PC-9 (cell line): ENCODE results near the gene MCFD2. TPM values are rescaled to one million over a fixed set of nuclear protein-coding genes. Genes with fewer than 3 reads are reported as not detected.

ENCODE experiments used
- Bru-seq: library from RNA; stranded (reverse); fragments of 400-500 nt; gene quantifications from one replicate; lab custom pipeline; 2021; lab: Mats Ljungman, UMichigan
- BruChase-seq, 2 experiments: library from RNA; stranded (reverse); fragments of 400-500 nt; gene quantifications; one replicate each; lab custom pipeline; 2021; lab: Mats Ljungman, UMichigan
- BruUV-seq: library from RNA; stranded (reverse); fragments of 400-500 nt; replicated peaks from 2 replicates; lab custom pipeline; 2021; lab: Mats Ljungman, UMichigan
- CTCF ChIA-PET: fragments of 300-600 bp; sonication (Branson Sonifier 250); formaldehyde crosslinking; loops from one replicate; lab custom pipeline; 2022; ENCODE audit warnings: antibody characterized with exemption; lab: Charles Lee
- POLR2A ChIA-PET: fragments of 300-600 bp; sonication (Branson Sonifier 250); formaldehyde crosslinking; loops from one replicate; lab custom pipeline; 2022; ENCODE audit warnings: antibody characterized with exemption; ENCODE audit not compliant: unreplicated experiment; lab: Charles Lee
- DNase-seq, 2 experiments: peaks; one replicate each; pipeline versions ENCODE4 v3.0.0 to v3.0.0-alpha.2; 2015 to 2022; ENCODE audit warnings: mixed read lengths in 1 of 2
- H2AFZ ChIP-seq: fragments of 200-600 bp; sonication (generic); 2 replicates; pipeline ENCODE4 v1.8.1; 2017; ENCODE audit warnings: antibody characterized with exemption
- H3F3A ChIP-seq: fragments of 200-600 bp; sonication (generic); 2 replicates; pipeline ENCODE4 v1.8.1; 2017; ENCODE audit warnings: antibody characterized with exemption, mild to moderate bottlenecking, low read depth; ENCODE audit not compliant: insufficient read depth
- H3K27ac ChIP-seq: fragments of 200-600 bp; sonication (generic); 2 replicates; pipeline ENCODE4 v1.6.1; 2016; ENCODE audit warnings: mixed run types
- H3K27me3 ChIP-seq: fragments of 200-600 bp; sonication (generic); 2 replicates; pipeline ENCODE4 v1.6.1; 2016; ENCODE audit warnings: low read depth, mixed run types; ENCODE audit not compliant: insufficient read depth
- H3K36me3 ChIP-seq: fragments of 200-600 bp; sonication (generic); 2 replicates; pipeline ENCODE4 v1.6.1; 2016; ENCODE audit warnings: low read depth, mixed run types
- H3K4me1 ChIP-seq: fragments of 200-600 bp; sonication (generic); replicated peaks from 2 replicates; pipeline ENCODE4 v1.6.1; 2016; ENCODE audit warnings: mixed run types; ENCODE audit not compliant: insufficient read depth
- H3K4me2 ChIP-seq: fragments of 200-600 bp; sonication (generic); 2 replicates; pipeline ENCODE4 v1.6.1; 2017; ENCODE audit warnings: mixed run types
- H3K4me3 ChIP-seq: fragments of 200-600 bp; sonication (generic); 2 replicates; pipeline ENCODE4 v1.6.1; 2016; ENCODE audit warnings: mixed run types
- H3K79me2 ChIP-seq: fragments of 200-600 bp; sonication (generic); 2 replicates; pipeline ENCODE4 v1.6.1; 2017; ENCODE audit warnings: low read depth, mixed run types
- H3K9me2 ChIP-seq: fragments of 200-600 bp; sonication (generic); 2 replicates; pipeline ENCODE4 v1.8.1; 2017; ENCODE audit warnings: mild to moderate bottlenecking; ENCODE audit not compliant: insufficient read depth
- H3K9me3 ChIP-seq: fragments of 200-600 bp; sonication (generic); 2 replicates; pipeline ENCODE4 v1.8.1; 2016; ENCODE audit warnings: low read depth; ENCODE audit not compliant: insufficient read depth
- H4K20me1 ChIP-seq: fragments of 200-600 bp; sonication (generic); 2 replicates; pipeline ENCODE4 v1.8.1; 2017; ENCODE audit not compliant: insufficient read depth
- CTCF ChIP-seq: fragments of 200-600 bp; sonication (generic); conservative IDR thresholded peaks from 2 replicates; pipeline ENCODE4 v1.6.1; 2017; ENCODE audit warnings: mixed run types, antibody characterized with exemption, mild to moderate bottlenecking, moderate library complexity
- EZH2 ChIP-seq: fragments of 200-600 bp; sonication (generic); IDR thresholded peaks from 2 replicates; pipeline ENCODE4 v1.8.0; 2017; ENCODE audit warnings: antibody characterized with exemption, low read depth
- intact Hi-C: fragments of 100-400 bp; cut with micrococcal nuclease; formaldehyde crosslinking; loops from one replicate; pipeline ENCODE4 v1.10.0; 2022; ENCODE audit not compliant: unreplicated experiment
- long read RNA-seq: library from polyadenylated mRNA; stranded (forward); transcript quantifications from one replicate; pipeline ENCODE4 v2.0.0, GENCODE V29; 2022
- total RNA-seq: library from RNA; stranded (reverse); gene quantifications from 2 replicates; pipeline ENCODE4 v1.2.3, GENCODE V29; 2021

Gene MCFD2
- total RNA-seq (127 and 163 TPM in 2 replicates), Bru-seq, nascent RNA (percentile 84 among the genes with signal in this experiment), BruChase-seq, experiment 1, labeled RNA remaining after a 2-hour chase (percentile 91 among the genes with signal in this experiment), BruChase-seq, experiment 2, labeled RNA remaining after a 6-hour chase (percentile 97 among the genes with signal in this experiment)
- long read RNA-seq, full-length matches to known transcripts, result 191 of 233 reads
- long read RNA-seq, partial matches to known transcripts, result 4 of 233 reads
- long read RNA-seq, other reads (novel, unspliced or antisense), result 38 of 233 reads

- Histone ChIP-seq H3K9me3 (no peaks in the 10 kb centered on the region), H3K27ac (peak within 1 kb of the TSS; percentile 75), H3K79me2 (peaks cover 91% of the 10 kb centered on the region), H2AFZ (peak within 1 kb of the TSS; percentile 83), H3F3A (peaks cover 50% of the 10 kb centered on the region), H3K27me3 (no peaks in the 10 kb centered on the region), H4K20me1 (peaks cover 15% of the 10 kb centered on the region), H3K4me1 (peaks cover 63% of the 10 kb centered on the region), H3K9me2 (no peaks in the 10 kb centered on the region), H3K4me2 (peak within 1 kb of the TSS; percentile 89), H3K4me3 (peak within 1 kb of the TSS; percentile 76), H3K36me3 (peaks cover 25% of the 10 kb centered on the region)
- TF ChIP-seq EZH2 (no peak), CTCF (no peak)
- ChIA-PET POLR2A (no interaction called here), CTCF (no interaction called here)
- intact Hi-C loops, result loop anchor here (1.0 to 10.0 kb wide), 3 partner anchors 70 to 469 kb away; no protein-coding TSS in a partner anchor
- DNase-seq, result no peak
- BruUV-seq, result no TSS peak
Observed at GRCh38 chr2:46915281-46915810, at the start of gene MCFD2. MCFD2 (minus strand) TSS chr2:46915806; CDS start chr2:46909171, 6,635 bp downstream.

GRCh38 chr2:46964835-46965560, 49.4 kb upstream of the MCFD2 start:
- Histone ChIP-seq H3K36me3 (peaks cover 5% of the 10 kb centered on the region), H2AFZ (no peak overlapping the region), H3K9me2 (no peaks in the 10 kb centered on the region), H3K27ac (peak overlapping the region; percentile 93), H3K79me2 (peaks cover 46% of the 10 kb centered on the region), H3K4me2 (peak overlapping the region; percentile 67), H3K4me3 (no peak overlapping the region), H3K4me1 (peaks cover 79% of the 10 kb centered on the region), H3K27me3 (no peaks in the 10 kb centered on the region), H3K9me3 (no peaks in the 10 kb centered on the region), H4K20me1 (no peaks in the 10 kb centered on the region), H3F3A (peaks cover 76% of the 10 kb centered on the region)
- TF ChIP-seq CTCF, result no peak
- intact Hi-C loops, result no loop called here
- CTCF ChIA-PET, result interaction anchor here (0.9 kb wide), 2 partner anchors 20 to 51 kb away, joined by 4 to 6 read pairs; no protein-coding TSS in a partner anchor
- DNase-seq, result peak; percentile 74 to 79
- BruUV-seq, result no TSS peak
- POLR2A ChIA-PET, result interaction anchor here (0.5 to 0.7 kb wide), 8 partner anchors 12 to 668 kb away, joined by 3 to 15 read pairs (median 5); no protein-coding TSS in a partner anchor

- TF ChIP-seq EZH2 (no peak), CTCF (no peak)
- ChIA-PET POLR2A (interaction anchor here (0.5 to 0.7 kb wide), 3 partner anchors 9 to 202 kb away, joined by 3 to 8 read pairs (median 3); no protein-coding TSS in a partner anchor), CTCF (interaction anchor here (0.6 kb wide), 1 partner anchor 69 kb away, joined by 3 read pairs; no protein-coding TSS in a partner anchor)
- H2AFZ ChIP-seq, result no peak overlapping the region
- H3K79me2 ChIP-seq, result peaks cover 41% of the 10 kb centered on the region
- H3K27ac ChIP-seq, result peak overlapping the region; percentile 93
- no peaks in the 10 kb centered on the region for H3K9me2 ChIP-seq
- intact Hi-C loops, result no loop called here
- H4K20me1 ChIP-seq, result no peaks in the 10 kb centered on the region
- peaks cover 72% of the 10 kb centered on the region for H3K4me1 ChIP-seq
- H3K27me3 ChIP-seq, result no peaks in the 10 kb centered on the region
- no peaks in the 10 kb centered on the region for H3K9me3 ChIP-seq
- BruUV-seq, result no TSS peak
- H3K4me3 ChIP-seq, result no peak overlapping the region; the same call in 1 of the 2 replicates
- H3K4me2 ChIP-seq, result peak overlapping the region; percentile 67
- peaks cover 5% of the 10 kb centered on the region for H3K36me3 ChIP-seq
- peaks cover 69% of the 10 kb centered on the region for H3F3A ChIP-seq
- peak; percentile 80 to 100 for DNase-seq
Observed at GRCh38 chr2:46963941-46964673, 48.5 kb upstream of the MCFD2 start.
